Pancreas (tissue), 10 donors: ENCODE data around the gene FST. TPM values are rescaled to one million over a fixed set of nuclear protein-coding genes. Genes with fewer than 3 reads are reported as not detected.

Source experiments
- ATAC-seq, 4 donors: fragments of 200-7000 bp; cut with Tn5 transposase; one replicate each; pipeline versions ENCODE4 v1.8.0 to v1.9.1; 2020; ENCODE audit warnings: mild to moderate bottlenecking in 4 of 4, moderate library complexity in 4 of 4
- DNase-seq, 6 donors: peaks; one replicate each; pipeline ENCODE4 v3.0.0-alpha.2; 2020
- FAIRE-seq: peaks from 2 replicates; lab custom pipeline; 2012; peaks lifted over from hg19 to GRCh38; lab: Jason Lieb, UNC
- H3K27ac ChIP-seq, 4 donors: fragments of 200-600 bp; sonication (generic); 1 replicate in 3 of 4; 2 replicates in 1 of 4; pipeline versions ENCODE4 v1.5.0 to v1.8.0; 2020
- H3K27me3 ChIP-seq, 4 donors: fragments of 200-600 bp; one replicate each; pipeline ENCODE4 v1.8.0; 2021
- H3K36me3 ChIP-seq, 3 donors: fragments of 200-600 bp; sonication (generic) in 1 of 3; one replicate each; pipeline versions ENCODE4 v1.5.0 to v1.8.0; 2020 to 2021
- H3K4me1 ChIP-seq, 3 donors: fragments of 200-600 bp; one replicate each; pipeline ENCODE4 v1.8.0; 2021
- H3K4me3 ChIP-seq, 4 donors: fragments of 200-600 bp; sonication (generic) in 2 of 4; one replicate each; pipeline versions ENCODE4 v1.5.0 to v1.8.0; 2020 to 2021
- H3K9me3 ChIP-seq, 4 donors: fragments of 200-600 bp; one replicate each; pipeline ENCODE4 v1.8.0; 2021
- CTCF ChIP-seq, 4 donors: fragments of 200-600 bp; sonication (generic) in 3 of 4; IDR thresholded peaks; one replicate each; pipeline versions ENCODE4 v1.5.0 to v1.8.0; 2021; ENCODE audit warnings: antibody characterized with exemption in 4 of 4
- WGBS, 2 donors: extraction: QIAGEN DNeasy Blood & Tissue Kit; methylation state at CpG; one replicate each; pipeline ENCODE4 v1.1.7; 2013; 5-methylcytosine and 5-hydroxymethylcytosine counted together
- intact Hi-C, 3 donors: fragments of 100-400 bp; cut with DNase I; formaldehyde crosslinking; loops; one replicate each; pipeline versions ENCODE4 v1.11.1 to v1.14.2; 2022
- polyA plus RNA-seq, 2 donors: library from polyadenylated mRNA; stranded (reverse); fragments of 200-250 nt; gene quantifications; one replicate each; pipeline ENCODE4 v1.2.3, GENCODE V29; 2013
- total RNA-seq, 6 donors: library from RNA; stranded (reverse); fragmentation: NEBNext Ultra II Directional in 4 of 6; extraction: Animal tissue kit (Norgen Biotek cat#: 25700) in 4 of 6; gene quantifications; one replicate each; pipeline versions ENCODE4 v1.2.1 to v1.2.4, GENCODE V29; 2021 to 2023
- donor health status: healthy with polysubstance abuse.
- donor health status: DM: no; HTN: no; CAD: no; lungs with moderate emphysema.
- donor health status: DM: no; HTN: no; CAD: no.
- donor health status: control.
- donor health status: control.
- donor health status: Bipolar disorder and iron deficiency.
- donor health status: DM: yes; HTN: yes; CAD: no.
- donor health status: DM: no; HTN: no; CAD: no.
- donor health status: DM: no; HTN: no; CAD: no.
- donor health status: DM: yes; HTN: yes; CAD: no.

The FST gene
- total and polyA plus RNA-seq, 8 donors = 0.45 to 1.8 (median 0.81) TPM; not detected in 1

GRCh38 chr5:53476531-53477480 lies 3.6 kb upstream of the FST start:
- 32 to 35% methylated on average over 3 of the region's 3 CpGs for WGBS, 2 donors

GRCh38 chr5:53478411-53479044 lies 1.9 kb upstream of the FST start:
- no peak for FAIRE-seq
- Histone ChIP-seq H3K36me3 (no peaks in the 10 kb centered on the region), H3K4me1 (peaks cover 0 to 9% (median 0%) of the 10 kb centered on the region in 3 donors), H3K27me3 (no peaks in the 10 kb centered on the region), H3K27ac (no peak overlapping the region), H3K9me3 (no peaks in the 10 kb centered on the region), H3K4me3 (peak overlapping the region; percentile 14 to 57 (median 22))
- TF ChIP-seq CTCF (IDR thresholded peaks at IDR 0.05) = peak in 3 of 4 donors; percentile 6 to 26 (median 22)
- ATAC-seq = peak; percentile 41 to 59 (median 56)
- 0 to 1% methylated on average over 26 of the region's 26 CpGs for WGBS, 2 donors
- DNase-seq = peak in 3 of 6 donors; percentile 26 to 67 (median 40)
- intact Hi-C loops = loop anchor here in 1 of 3 donors (5.0 kb wide), 1 partner anchor 739 kb away; no protein-coding TSS in a partner anchor

More at GRCh38 chr5:53476531-53477480, 3.6 kb upstream of the FST start:
- DNase-seq (no peak), FAIRE-seq (no peak), ATAC-seq (no peak)
- no peak for TF ChIP-seq CTCF (IDR thresholded peaks at IDR 0.05)
- intact Hi-C loops = loop anchor here in 1 of 3 donors (5.0 kb wide), 1 partner anchor 740 kb away; no protein-coding TSS in a partner anchor
- H3K27me3 ChIP-seq = no peaks in the 10 kb centered on the region
- H3K9me3 ChIP-seq = no peaks in the 10 kb centered on the region
- H3K27ac ChIP-seq = no peak overlapping the region
- no peaks in the 10 kb centered on the region for H3K36me3 ChIP-seq
- H3K4me1 ChIP-seq = peaks cover 0 to 7% (median 0%) of the 10 kb centered on the region in 3 donors
- H3K4me3 ChIP-seq = no peak overlapping the region

- intact Hi-C loops = loop anchor here in 1 of 3 donors (5.0 kb wide), 1 partner anchor 738 kb away; no protein-coding TSS in a partner anchor
- no peak for TF ChIP-seq CTCF (IDR thresholded peaks at IDR 0.05)
- Histone ChIP-seq H3K27ac (peak overlapping the region in 1 of 4 donors; percentile 26), H3K9me3 (no peaks in the 10 kb centered on the region), H3K36me3 (no peaks in the 10 kb centered on the region), H3K4me1 (peaks cover 0 to 9% (median 0%) of the 10 kb centered on the region in 3 donors), H3K27me3 (no peaks in the 10 kb centered on the region), H3K4me3 (peak overlapping the region; percentile 47 to 57 (median 53))
- ATAC-seq (peak in 1 of 4 donors; percentile 6), FAIRE-seq (no peak), DNase-seq (no peak)
- WGBS, 2 donors = 0 to 1% methylated on average over 15 of the region's 15 CpGs
Observed at GRCh38 chr5:53479045-53479589, 1.3 kb upstream of the FST start.

GRCh38 chr5:53479590-53480415 lies 626 bp upstream of the FST start:
- peak overlapping the region in 1 of 4 donors; percentile 26 for H3K27ac ChIP-seq
- H3K9me3 ChIP-seq = no peaks in the 10 kb centered on the region
- peak overlapping the region; percentile 47 to 57 (median 53) for H3K4me3 ChIP-seq
- H3K27me3 ChIP-seq = no peaks in the 10 kb centered on the region
- intact Hi-C loops = loop anchor here in 1 of 3 donors (5.0 kb wide), 3 partner anchors 567 to 747 kb away; no protein-coding TSS in a partner anchor
- TF ChIP-seq CTCF (IDR thresholded peaks at IDR 0.05) = no peak
- no peak for FAIRE-seq
- H3K4me1 ChIP-seq = peaks cover 0 to 9% (median 0%) of the 10 kb centered on the region in 3 donors
- WGBS, 2 donors = 0 to 1% methylated on average over 71 to 81 of the region's 81 CpGs
- DNase-seq = peak; percentile 14 to 81 (median 36)
- ATAC-seq = peak; percentile 37 to 55 (median 46)
- no peaks in the 10 kb centered on the region for H3K36me3 ChIP-seq
